ENCODE results near the gene KIF26B.

The KIF26B gene

DNA sequence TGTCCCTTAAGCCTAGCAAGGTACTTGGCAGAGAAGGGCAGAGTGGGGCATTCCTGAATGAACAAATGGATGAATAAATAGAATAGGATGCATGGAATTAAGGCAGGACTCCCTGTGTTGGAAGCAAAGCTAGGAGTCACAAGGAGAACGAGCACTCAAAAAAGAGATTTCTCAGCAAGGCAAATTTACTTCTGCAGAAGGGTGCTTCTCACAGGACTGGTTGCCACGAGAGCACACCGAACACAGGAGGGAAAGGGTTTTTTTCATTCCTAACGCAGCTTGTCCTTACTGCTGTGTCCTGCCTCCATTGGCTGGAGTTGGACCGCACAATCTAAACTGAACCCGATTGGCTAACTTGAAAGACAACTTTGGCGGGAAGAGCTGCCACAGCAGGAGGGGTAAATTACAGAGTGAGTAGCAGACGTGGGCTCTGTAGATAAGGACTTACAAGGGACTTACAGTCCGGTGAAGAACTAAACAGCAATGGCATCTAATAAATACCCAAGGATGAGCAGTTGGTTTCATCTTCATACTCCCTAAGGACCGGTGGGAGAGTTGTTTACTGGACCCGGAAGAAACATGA is 52.4 kb downstream of the KIF26B start:
- no peak for DNase-seq (ENCODE audit: low read depth in 1 of 2, low spot score in 1 of 2)

DNA sequence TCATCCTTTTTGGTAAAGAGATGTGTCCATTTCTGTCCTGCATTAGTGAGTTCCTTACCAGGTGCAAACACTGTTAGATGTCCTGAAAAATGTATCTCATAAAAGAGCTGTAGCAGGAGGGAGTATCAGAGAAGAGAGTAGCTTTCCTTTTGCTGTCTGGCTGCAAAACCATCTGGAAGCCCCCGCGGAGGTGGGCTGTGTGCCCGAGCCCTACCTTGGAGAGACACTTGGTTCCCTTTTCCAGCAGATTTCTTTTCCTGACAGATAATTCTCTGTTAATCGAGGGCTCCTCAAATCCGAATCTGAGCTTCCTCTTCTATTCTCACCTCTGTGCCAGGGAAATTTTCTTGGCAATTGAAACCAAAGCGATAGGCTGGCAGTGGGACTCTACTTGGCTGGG is 53.0 kb downstream of the KIF26B start:
- DNase-seq (ENCODE audit: low read depth in 1 of 2, low spot score in 1 of 2), result no peak

DNA sequence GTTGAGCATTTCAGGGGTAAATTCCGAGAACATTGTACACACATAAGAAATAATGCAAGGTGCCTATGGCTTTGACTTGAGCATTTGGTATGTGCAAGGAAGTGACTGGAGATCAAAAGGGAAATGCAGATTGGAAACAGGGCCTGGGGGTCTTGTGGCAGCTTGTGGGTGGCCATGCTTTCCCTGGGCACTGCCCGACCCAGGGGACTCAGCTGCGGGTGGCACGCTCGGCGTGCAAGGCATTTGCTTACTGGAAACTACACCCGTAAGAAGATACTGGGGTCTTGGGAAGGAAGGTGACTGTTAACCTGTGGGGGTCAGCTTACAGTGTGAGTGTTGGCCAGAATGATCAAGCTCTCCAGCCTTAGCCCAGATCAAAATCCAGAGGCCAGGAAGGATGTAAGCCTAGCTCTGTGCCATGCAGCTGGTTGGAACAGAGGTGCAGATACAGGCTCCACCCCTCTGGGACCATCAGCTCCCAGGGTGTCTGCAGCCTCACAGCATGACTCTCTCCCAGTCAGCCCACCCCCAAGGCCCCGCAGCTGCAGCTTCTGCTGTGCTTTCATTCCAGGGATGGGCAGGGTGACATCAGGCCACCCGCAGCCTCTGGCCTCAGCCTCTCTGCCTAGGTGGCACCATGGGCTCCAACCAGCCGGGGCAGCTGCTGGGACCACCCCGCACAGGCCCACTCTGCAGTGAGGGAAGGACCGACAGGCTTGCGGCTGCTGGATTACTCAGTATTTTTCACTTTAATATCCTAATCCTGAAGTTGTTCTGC is 55.1 kb downstream of the KIF26B start:
- DNase-seq (ENCODE audit: low read depth in 1 of 2, low spot score in 1 of 2), result no peak

DNA sequence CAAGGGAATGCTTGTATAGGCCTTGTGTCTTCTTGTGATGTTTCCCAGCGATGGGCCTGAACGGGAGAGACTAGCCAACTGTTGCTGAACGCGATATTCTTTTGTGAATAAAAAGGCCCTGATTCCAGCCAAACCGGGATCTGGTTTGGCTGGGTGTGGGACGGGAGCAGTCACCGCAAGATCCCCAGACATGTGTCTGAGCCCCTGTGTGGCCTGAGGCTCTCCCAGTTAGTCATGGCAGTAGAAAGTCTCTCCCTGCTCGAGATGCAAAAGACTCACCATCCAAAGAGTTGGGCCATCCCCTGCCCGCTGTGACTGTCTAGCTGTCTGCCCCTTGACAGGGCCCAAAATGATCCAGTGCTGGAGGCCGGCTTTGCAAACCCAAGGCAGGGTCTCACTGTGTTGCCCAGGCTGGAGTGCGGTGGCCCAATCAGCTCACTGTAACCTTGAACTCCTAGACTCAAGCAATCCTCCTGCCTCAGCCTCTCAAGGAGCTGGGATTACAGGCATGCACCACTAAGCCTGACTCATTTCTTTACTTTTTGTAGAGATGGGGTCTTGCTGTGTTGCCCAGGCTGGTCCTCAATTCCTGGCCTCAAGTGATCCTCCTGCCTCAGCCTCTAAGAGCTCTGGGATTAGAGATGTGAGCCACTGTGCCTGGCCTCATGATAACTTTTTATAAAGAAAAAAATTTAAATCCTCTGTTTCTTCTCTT is 56.4 kb downstream of the KIF26B start:
- no peak for DNase-seq (ENCODE audit: low read depth in 1 of 2, low spot score in 1 of 2)

DNA sequence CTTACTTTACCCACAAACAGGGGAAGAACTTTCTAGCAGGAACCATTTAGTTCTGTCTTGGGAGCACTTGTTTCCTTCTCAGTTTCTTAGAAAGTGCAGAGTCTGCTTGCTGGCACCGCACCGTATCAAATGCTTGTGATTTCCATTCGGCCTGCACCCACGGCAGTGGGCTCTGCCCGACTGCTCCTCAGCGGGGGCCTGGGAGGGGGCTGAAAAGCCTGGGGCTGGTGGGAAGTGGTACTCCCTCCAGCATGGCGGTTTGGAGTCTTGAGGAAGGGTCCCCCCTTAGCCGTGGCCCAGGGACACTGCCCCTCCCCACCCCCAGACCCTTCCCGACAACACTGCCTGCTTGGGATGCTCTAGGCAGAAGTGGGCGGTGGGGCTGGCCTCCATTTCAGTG is 57.0 kb downstream of the KIF26B start:
- DNase-seq (ENCODE audit: low read depth in 1 of 2, low spot score in 1 of 2), result no peak

DNA sequence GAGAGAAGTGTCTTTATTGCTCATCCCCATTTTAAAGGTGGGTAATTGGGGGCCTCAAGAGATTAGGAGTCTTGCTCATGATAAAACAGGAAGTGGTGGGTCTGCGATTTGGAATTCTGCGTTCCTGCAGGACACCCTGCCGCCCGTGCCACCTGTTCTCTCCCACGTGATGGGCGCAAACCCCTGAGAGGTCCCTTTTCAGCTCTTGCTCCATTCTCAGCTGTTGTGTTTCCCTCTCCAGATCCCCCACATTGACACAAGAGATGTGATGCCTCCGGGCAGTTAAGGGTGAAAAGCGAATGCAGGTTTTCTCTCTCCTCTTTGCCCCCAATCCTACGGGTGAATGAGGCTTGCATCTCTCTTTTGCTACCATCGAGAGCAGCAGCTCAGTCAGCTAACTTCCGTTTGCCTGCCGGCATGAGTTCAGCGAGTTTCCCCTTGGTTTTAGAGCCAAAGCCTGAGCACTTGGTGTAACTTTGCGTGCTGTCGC is 57.5 kb downstream of the KIF26B start:
- no peak for DNase-seq (ENCODE audit: low read depth in 1 of 2, low spot score in 1 of 2)

DNA sequence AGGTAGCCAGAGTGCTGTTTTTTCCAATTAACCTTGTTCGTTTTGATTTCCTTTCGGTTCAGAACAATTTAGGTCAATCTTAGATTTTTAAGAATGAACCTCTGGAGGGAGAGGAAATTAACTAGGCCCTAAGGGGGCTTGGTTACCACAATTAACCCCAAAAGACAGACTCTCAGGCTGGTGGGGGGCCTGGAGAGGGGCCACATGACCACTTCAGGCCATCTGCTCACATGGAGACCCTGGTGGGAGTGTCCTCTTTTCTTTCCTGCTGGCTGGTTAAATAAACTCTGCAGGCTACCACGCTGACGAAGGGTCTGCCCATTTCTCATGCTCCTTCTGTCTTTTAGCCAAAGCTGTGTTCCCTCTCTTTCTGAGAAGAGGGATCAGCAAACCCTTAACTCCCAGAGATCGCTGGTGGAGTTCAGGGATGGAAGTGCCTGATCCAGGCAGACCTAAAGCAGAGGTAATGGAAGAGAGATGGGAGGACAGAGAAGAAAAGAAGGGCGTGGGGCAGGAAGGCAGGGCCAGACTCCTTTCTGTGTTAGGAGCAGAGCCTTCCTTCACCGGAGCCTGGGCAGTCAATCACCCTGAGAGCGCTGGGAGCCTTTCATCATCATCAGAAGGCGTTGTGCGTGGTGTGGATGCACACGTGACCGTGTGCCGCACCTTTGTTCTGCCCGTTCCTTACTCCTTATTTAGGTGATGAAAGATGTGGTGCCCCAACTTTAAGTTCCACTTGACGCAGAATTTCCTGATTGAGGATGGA is 58.5 kb downstream of the KIF26B start:
- no peak for DNase-seq (ENCODE audit: low read depth in 1 of 2, low spot score in 1 of 2)

GRCh38 chr1:245215071-245215470 is 60.3 kb downstream of the KIF26B start:
- DNase-seq (ENCODE audit: low read depth in 1 of 2, low spot score in 1 of 2), result no peak

DNA sequence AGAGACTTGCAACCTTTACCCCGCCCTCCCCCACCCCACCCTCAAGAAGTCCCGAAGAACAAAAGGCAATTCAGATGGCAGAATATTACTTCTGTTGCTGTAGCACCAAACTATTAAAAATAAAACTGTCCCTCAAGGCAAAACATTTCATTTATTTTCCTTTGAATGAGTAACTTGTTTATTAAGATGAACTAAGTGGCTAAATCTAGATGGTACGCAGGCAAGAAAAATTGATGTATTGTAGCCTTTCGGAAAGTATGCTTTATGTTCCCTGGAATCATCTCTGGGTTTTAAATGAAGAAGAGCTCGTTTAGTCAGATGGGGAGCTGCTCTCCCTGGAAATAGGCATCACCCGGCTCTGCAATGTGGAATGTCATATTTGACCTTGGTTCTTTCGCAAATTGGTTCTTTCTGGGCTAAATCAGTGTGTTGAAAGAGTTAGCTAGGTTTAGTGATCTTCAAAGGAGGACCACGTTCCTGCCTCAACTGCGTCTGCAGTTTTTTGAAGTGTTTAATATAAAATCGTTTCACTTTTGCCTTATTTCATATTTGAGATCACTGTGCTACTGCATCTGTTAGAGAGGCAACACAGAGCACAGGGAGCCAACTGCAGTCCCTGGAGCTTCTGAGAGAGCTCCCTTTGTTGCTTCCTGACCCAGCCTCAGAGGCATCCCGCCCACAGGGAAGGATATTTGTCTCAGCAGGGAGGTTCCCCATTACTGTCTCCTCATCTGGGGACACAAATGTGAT is 61.8 kb downstream of the KIF26B start:
- DNase-seq (ENCODE audit: low read depth in 1 of 2, low spot score in 1 of 2), result no peak

DNA sequence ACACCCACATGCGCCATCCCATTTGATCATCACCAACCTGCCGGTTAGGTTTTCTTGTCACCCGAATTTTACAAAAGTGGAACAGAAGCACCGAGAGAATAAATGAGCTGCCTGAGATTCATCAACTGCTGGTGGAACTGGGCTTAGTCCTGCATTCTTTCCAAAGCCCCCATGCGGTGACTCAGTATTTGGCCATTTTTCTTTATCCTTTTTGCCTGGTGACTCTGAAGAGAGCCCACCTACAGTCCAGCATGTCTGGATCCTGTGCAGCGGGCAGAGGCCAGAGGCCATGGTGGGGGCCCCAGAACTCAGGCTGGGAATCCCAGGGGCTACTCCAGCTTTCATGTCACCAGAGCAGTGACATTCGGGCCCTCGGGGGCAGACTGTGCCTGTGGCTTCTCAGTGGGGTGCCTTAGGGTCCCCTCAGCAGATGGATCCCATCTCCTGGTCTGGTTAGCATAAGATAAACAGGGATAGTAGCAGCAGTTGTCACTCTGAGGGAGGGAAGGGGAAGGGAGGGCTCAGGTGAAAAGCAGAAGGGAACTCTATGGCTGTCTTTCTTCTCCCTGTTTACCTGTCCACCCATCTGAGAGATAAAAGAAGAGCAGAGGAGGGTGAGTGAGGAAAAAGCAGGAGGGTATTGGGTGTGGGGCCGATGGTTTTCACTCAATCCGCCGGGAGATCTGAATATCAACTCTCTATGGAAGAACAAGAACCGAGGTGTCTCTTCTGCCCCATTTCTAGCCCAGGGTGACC is 63.2 kb downstream of the KIF26B start:
- no peak for DNase-seq (ENCODE audit: low read depth in 1 of 2, low spot score in 1 of 2)

GRCh38 chr1:245220381-245220985 is 65.7 kb downstream of the KIF26B start:
- no peak for DNase-seq (ENCODE audit: low read depth in 1 of 2, low spot score in 1 of 2)

DNA sequence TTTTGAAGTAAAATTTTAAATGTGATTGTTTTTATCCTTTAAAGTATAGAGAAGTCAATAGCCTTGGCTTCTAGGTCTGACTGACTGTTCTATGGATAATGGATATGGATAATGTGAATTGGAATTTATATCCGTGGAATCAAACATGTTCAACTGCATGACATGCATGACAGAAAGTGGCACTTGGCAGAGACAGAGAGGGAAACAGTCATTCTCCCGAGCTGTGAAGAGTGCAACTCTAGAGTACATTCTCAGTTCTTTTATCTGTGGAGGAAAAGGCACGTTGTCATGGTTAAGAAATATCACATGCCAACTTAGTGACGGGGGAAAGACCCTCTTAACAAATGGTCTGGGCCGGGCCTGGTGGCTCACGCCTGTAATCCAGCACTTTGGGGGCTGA is 67.0 kb downstream of the KIF26B start:
- DNase-seq (ENCODE audit: low read depth in 1 of 2, low spot score in 1 of 2), result no peak

DNA sequence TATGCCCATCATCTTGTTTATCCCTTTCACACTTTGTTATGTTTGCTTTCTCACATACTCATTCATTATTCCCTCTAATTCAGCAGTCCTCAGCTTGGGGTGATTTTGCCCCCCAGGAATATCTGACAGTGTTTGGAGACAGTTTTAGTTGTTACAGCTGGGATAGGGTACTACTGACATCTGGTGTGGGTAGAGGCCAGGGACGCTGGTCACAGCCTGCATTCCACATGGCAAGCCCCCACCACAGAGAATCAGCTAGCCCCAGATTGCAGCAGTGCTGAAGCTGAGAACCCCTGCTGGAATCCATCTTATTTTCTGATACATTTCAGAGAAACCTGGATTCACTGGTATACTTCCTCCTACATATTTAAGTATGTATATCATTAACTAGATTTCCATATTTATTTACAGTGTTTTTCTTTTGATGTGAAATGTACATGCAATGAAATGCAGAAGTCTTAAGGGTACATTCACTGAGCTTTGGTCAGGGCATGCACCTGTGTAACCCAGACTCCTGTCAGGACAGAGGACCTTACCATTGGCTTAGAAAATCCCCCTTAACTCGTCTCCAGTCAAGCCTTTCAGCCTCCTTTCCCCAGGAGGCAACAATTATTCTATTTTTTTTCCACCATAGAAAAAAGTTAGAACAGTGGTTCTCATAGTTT is 68.3 kb downstream of the KIF26B start:
- no peak for DNase-seq (ENCODE audit: low read depth in 1 of 2, low spot score in 1 of 2)

DNA sequence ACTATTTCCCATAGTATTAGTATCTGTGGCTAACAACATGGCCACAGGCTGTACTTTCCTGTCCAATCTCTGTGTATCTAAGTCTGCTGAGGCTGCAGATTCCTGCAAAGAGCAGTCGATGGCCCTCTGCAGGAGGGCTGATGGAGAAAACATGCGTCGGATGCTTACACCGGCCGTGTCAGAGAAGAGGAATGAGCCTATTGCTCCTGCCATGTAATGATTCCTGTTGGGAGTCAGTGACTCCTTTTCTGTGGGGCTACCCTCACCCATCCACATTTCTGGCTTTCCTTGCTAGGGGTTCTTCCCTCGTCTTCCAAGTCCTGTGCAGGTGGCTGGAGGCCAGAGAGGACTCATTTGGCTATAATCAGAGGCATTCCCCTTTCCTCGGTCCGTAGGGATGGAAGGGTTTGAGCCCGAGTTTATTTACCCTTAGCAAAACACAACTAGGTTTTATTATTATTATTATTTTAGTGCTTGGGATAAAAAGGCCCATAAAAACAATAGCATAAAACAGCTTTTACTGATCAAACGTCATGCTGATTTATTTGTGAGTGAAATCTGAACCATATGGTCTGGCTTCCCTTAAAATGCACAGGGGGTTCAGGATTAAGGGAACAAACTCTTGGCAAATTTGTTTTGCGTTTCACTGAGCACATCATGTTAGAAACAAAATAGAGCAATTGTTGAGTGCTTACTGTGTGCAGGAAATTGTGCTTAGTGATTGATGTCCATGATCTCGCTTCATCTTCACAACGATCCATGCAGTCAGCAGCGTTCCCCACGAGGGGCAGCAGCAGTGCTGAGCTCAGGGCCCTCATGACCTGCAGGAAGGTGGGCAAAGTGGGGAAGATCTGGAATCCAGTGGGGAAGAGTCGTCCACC is 70.8 kb downstream of the KIF26B start:
- no peak for DNase-seq (ENCODE audit: low read depth in 1 of 2, low spot score in 1 of 2)

- DNase-seq (ENCODE audit: low read depth in 1 of 2, low spot score in 1 of 2), result no peak
Measured at GRCh38 chr1:245226203-245226499, 71.4 kb downstream of the KIF26B start.

- no peak for DNase-seq (ENCODE audit: low read depth in 1 of 2, low spot score in 1 of 2)
Measured at GRCh38 chr1:245229051-245229450, 74.3 kb downstream of the KIF26B start.

GRCh38 chr1:245232931-245233330 is 78.1 kb downstream of the KIF26B start:
- DNase-seq (ENCODE audit: low read depth in 1 of 2, low spot score in 1 of 2), result no peak

Measured in activated CD4-positive, alpha-beta T cell treated with anti-CD3 and anti-CD28 coated beads, Interleukin-2, amount 50 U/mL, for 24 hours (primary cell).